MM.1S (cell line): ENCODE measurements around the gene SS18L1.

Source experiments
- DNase-seq: peaks from one replicate; pipeline ENCODE4 v3.0.0-alpha.2; 2015
- H2AFZ ChIP-seq: fragments of 300-600 bp; sonication (generic); 2 replicates; pipeline ENCODE4 v1.6.0; 2016; ENCODE audit warnings: antibody characterized with exemption, low read length
- H3F3A ChIP-seq: fragments of 300-600 bp; sonication (generic); 2 replicates; pipeline ENCODE4 v1.6.1; 2016; ENCODE audit warnings: mild to moderate bottlenecking, antibody characterized with exemption, low read length, moderate library complexity, mixed read lengths; ENCODE audit not compliant: insufficient read depth
- H3K27ac ChIP-seq: fragments of 300-600 bp; sonication (generic); 2 replicates; pipeline ENCODE4 v1.5.1; 2016; ENCODE audit warnings: mild to moderate bottlenecking, low read length
- H3K27me3 ChIP-seq: fragments of 300-600 bp; sonication (generic); replicated peaks from 2 replicates; pipeline ENCODE4 v1.6.0; 2016; ENCODE audit warnings: low read length; ENCODE audit not compliant: insufficient read depth
- H3K36me3 ChIP-seq: fragments of 300-600 bp; sonication (generic); replicated peaks from 2 replicates; pipeline ENCODE4 v1.6.1; 2016; ENCODE audit warnings: mild to moderate bottlenecking, low read length, mixed read lengths; ENCODE audit not compliant: insufficient read depth
- H3K4me1 ChIP-seq: fragments of 300-600 bp; sonication (generic); 2 replicates; pipeline ENCODE4 v1.6.1; 2016; ENCODE audit warnings: low read length, mixed read lengths
- H3K4me2 ChIP-seq: fragments of 300-600 bp; sonication (generic); 2 replicates; pipeline ENCODE4 v1.6.0; 2016; ENCODE audit warnings: low read depth, low read length
- H3K4me3 ChIP-seq: fragments of 300-600 bp; sonication (generic); 2 replicates; pipeline ENCODE4 v1.5.1; 2016; ENCODE audit warnings: low read length, mixed read lengths
- H3K79me2 ChIP-seq: fragments of 300-600 bp; sonication (generic); 2 replicates; pipeline ENCODE4 v1.6.1; 2016; ENCODE audit warnings: mixed run types, low read length, mixed read lengths
- H3K9ac ChIP-seq: fragments of 300-600 bp; sonication (generic); 2 replicates; pipeline ENCODE4 v1.6.1; 2016; ENCODE audit warnings: low read length, mixed read lengths
- H3K9me2 ChIP-seq: fragments of 300-600 bp; sonication (generic); replicated peaks from 2 replicates; pipeline ENCODE4 v1.6.1; 2016; ENCODE audit warnings: mild to moderate bottlenecking, low read length, mixed read lengths; ENCODE audit not compliant: insufficient read depth
- H3K9me3 ChIP-seq: fragments of 300-600 bp; sonication (generic); replicated peaks from 2 replicates; pipeline ENCODE4 v1.6.1; 2016; ENCODE audit warnings: mild to moderate bottlenecking, low read length, mixed read lengths; ENCODE audit not compliant: insufficient read depth
- H4K20me1 ChIP-seq: fragments of 300-600 bp; sonication (generic); 2 replicates; pipeline ENCODE4 v1.6.1; 2016; ENCODE audit warnings: mild to moderate bottlenecking, low read length, moderate library complexity, mixed read lengths; ENCODE audit not compliant: insufficient read depth
- EZH2 ChIP-seq: fragments of 300-600 bp; sonication (generic); optimal IDR thresholded peaks from 2 replicates; pipeline ENCODE3; 2017; ENCODE audit warnings: low read depth, mild to moderate bottlenecking, antibody characterized with exemption, low read length, mixed read lengths
- EZH2phosphoT487 ChIP-seq: fragments of 300-600 bp; sonication (generic); IDR thresholded peaks from 2 replicates; pipeline ENCODE4 v1.6.1; 2018; ENCODE audit warnings: antibody characterized with exemption, low read length
- TF ChIP-seq, protein P1 (sequence below): fragments of 300-600 bp; sonication (generic); IDR thresholded peaks from 2 replicates; pipeline ENCODE4 v1.5.1; 2016; ENCODE audit warnings: antibody characterized with exemption, low read length, mixed read lengths

SS18L1 gene

GRCh38 chr20:62142252-62143080 lies 1.1 kb upstream of the SS18L1 start:
- peaks cover 13% of the 10 kb centered on the region for H3K36me3 ChIP-seq
- peak overlapping the region; percentile 20; the same call in 1 of the 2 replicates for H3K27ac ChIP-seq
- H3K9ac ChIP-seq: peak overlapping the region; percentile 70
- no peaks in the 10 kb centered on the region for H3K9me3 ChIP-seq
- peaks cover 24% of the 10 kb centered on the region for H3F3A ChIP-seq
- no peak overlapping the region for H2AFZ ChIP-seq
- H3K4me2 ChIP-seq: peak overlapping the region; percentile 94
- peak overlapping the region; percentile 81 for H3K4me3 ChIP-seq
- peaks cover 18% of the 10 kb centered on the region for H3K4me1 ChIP-seq
- peaks cover 38% of the 10 kb centered on the region for H4K20me1 ChIP-seq
- peak; percentile 11 for DNase-seq
- H3K9me2 ChIP-seq: no peaks in the 10 kb centered on the region
- H3K79me2 ChIP-seq: peaks cover 85% of the 10 kb centered on the region
- TF ChIP-seq EZH2 (no peak), EZH2phosphoT487 (no peak)
- TF ChIP-seq, protein P1, sequence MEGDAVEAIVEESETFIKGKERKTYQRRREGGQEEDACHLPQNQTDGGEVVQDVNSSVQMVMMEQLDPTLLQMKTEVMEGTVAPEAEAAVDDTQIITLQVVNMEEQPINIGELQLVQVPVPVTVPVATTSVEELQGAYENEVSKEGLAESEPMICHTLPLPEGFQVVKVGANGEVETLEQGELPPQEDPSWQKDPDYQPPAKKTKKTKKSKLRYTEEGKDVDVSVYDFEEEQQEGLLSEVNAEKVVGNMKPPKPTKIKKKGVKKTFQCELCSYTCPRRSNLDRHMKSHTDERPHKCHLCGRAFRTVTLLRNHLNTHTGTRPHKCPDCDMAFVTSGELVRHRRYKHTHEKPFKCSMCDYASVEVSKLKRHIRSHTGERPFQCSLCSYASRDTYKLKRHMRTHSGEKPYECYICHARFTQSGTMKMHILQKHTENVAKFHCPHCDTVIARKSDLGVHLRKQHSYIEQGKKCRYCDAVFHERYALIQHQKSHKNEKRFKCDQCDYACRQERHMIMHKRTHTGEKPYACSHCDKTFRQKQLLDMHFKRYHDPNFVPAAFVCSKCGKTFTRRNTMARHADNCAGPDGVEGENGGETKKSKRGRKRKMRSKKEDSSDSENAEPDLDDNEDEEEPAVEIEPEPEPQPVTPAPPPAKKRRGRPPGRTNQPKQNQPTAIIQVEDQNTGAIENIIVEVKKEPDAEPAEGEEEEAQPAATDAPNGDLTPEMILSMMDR: no peak
- H3K27me3 ChIP-seq: no peaks in the 10 kb centered on the region

DNA sequence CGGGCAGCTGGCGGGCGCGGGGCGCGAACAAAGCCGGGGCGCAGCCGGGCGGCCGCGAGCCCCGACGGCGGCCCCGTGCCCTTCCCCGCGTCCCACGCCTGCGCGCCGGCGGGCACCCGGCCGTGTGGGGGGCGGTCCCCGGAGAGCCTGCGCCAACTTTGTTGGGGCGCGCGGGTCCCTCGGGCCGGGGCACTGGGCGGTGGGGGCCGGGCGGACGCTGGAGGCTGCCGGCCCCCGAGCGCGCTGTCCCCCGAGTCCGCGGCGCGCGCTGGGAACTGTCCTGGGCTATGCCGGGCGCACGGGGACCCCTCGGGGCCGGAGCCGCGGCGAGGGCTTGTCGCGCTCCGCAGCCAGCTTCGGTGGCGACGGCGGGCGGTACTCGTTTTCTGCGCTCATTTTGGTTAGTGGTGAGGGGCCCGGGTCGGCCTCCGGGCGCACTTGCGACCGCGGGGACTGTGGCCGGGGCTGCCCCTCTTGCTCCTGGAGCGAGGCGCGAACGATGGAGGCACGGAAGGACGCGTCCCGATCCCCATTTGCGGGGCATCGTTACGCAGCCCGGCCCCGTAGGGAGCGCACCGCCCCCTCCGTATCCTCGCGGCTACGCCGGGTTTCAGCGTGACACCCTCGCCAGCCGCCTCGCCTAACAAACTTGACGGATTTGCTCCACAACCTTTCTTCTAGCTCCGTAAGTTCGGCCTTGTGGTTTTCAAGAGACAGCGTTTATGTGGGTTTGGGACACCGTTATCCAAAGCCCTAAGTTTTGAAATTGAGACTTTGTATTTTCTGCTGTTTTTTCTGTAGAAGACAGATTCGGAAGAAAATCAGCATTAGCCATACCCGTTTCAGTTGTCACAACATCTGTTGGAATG lies 622 bp downstream of the SS18L1 start:
- Histone ChIP-seq H4K20me1 (peaks cover 31% of the 10 kb centered on the region), H2AFZ (peak overlapping the region; percentile 53; the same call in 1 of the 2 replicates), H3K4me2 (peak overlapping the region; percentile 95), H3K36me3 (no peaks in the 10 kb centered on the region), H3K4me1 (peaks cover 18% of the 10 kb centered on the region), H3K4me3 (peak overlapping the region; percentile 79), H3K27me3 (no peaks in the 10 kb centered on the region), H3K27ac (no peak overlapping the region), H3K79me2 (peaks cover 85% of the 10 kb centered on the region), H3K9me3 (no peaks in the 10 kb centered on the region), H3K9ac (peak overlapping the region; percentile 42; the same call in 1 of the 2 replicates), H3K9me2 (no peaks in the 10 kb centered on the region), H3F3A (peaks cover 12% of the 10 kb centered on the region)
- DNase-seq: peak; percentile 52
- TF ChIP-seq EZH2 (no peak), EZH2phosphoT487 (no peak)
- TF ChIP-seq, protein P1: no peak

DNA sequence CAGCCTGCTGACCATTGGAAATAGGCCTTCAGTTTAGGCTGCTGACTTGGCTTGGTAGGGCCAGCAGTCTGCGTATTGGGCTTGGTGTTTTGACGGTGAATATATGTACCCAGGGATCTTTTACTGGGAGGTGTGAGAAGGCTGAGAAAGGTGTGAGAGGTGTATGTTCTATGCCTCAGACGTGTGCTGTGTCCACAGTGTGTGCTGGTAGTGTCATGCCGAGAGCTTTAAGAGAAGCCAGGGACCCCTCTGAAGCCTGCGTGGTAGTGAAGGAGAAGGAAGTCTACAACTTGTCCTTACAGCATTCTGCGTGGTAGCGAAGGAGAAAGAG lies 2.1 kb downstream of the SS18L1 start:
- no peak overlapping the region for H3K27ac ChIP-seq
- H3K27me3 ChIP-seq: no peaks in the 10 kb centered on the region
- H3F3A ChIP-seq: peaks cover 12% of the 10 kb centered on the region
- no peak overlapping the region for H2AFZ ChIP-seq
- H3K4me2 ChIP-seq: no peak overlapping the region
- H3K79me2 ChIP-seq: peaks cover 85% of the 10 kb centered on the region
- no peaks in the 10 kb centered on the region for H3K9me2 ChIP-seq
- no peak overlapping the region for H3K9ac ChIP-seq
- H4K20me1 ChIP-seq: peaks cover 27% of the 10 kb centered on the region
- no peak overlapping the region for H3K4me3 ChIP-seq
- H3K9me3 ChIP-seq: no peaks in the 10 kb centered on the region
- no peak for TF ChIP-seq EZH2
- no peak for TF ChIP-seq EZH2phosphoT487
- TF ChIP-seq, protein P1: no peak
- no peaks in the 10 kb centered on the region for H3K36me3 ChIP-seq
- DNase-seq: no peak
- H3K4me1 ChIP-seq: peaks cover 18% of the 10 kb centered on the region
